ENCODE data around the gene PHF2.

Gene PHF2

DNA sequence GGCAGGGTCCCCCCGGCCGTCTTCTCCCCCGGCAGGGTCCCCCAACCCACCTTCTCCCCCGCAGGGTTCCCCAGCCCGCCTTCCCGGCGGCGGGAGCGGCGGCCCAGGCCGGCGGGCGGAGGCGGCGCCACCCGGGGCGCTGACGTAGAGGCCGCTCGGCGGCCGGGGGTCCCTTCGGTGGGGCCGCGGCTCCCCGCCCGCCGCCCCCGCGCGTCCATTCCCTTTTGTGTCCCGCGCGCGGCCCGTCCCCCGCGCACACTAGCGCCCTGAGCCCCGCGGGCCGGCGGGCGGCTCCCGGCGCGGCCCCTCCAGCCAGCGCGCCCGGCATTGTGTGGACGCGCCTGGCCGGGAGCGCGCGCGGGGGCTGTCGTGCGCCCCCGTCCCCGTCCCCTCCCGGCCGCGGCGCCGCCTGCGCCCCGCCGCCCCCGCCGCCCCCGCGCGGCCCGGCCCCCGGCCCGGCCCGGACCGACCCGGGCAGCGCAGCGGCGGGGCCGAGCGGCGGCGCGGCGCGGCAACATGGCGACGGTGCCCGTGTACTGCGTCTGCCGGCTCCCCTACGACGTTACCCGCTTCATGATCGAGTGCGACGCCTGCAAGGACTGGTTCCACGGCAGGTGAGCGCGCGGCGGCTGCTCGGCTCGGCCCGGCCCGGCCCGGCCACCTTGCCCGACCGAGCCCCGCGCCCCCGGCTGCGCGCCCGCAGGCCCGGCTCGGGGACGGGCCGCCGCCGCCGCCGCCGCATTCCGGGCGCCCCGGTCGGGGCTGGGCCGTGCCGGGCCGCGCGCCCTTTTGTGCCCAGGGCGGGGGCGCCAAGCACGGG is at the start of gene PHF2:
Gene PHF2, plus strand, starts transcription at position 327 of the 820 bp plus-strand sequence. Its CDS starts 190 bp downstream, at position 517.
- DNase-seq (ENCODE audit: low read depth in 3 of 3) = peak in 1 of 3 experiments; percentile 26

DNA sequence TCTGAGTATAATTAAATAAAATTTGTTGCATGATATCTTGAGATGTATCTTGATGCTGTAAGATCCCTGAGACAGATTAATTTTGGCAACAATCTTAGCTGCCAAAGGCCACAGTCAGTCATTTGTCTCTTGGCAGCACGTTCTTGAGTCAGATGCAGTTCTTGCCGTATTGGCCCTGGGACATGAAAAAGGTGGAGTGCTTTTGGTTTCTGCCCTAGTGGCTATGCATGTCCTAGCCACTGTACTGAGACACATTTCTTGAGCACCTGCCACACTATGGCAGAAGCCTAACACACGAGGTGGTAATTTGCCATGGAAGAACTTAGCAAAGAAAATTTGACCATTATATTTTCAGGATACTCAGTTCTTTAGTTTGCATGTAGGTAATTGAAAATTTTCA is 45.0 kb upstream of the PHF2 start:
- DNase-seq (ENCODE audit: low read depth in 3 of 3) = no peak

DNA sequence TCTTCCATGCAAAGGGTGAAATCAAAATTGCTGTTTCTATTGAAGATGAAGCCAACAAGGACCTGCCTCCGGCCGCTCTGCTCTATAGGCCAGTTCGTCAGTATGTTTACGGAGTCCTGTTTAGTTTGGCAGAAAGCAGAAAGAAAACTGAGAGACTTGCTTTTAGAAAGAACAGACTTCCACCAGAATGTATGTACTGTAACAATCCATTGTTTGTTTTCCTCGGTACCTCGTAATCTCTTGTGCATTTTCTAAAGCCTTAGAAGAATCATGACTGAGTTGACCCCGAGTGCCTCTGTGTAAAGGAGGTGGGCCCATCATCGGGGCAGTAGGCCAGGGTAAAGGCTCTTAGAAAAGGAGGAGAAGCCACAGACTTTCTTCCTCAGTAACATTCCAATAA is 44.2 kb upstream of the PHF2 start:
- no peak for DNase-seq (ENCODE audit: low read depth in 3 of 3)

DNA sequence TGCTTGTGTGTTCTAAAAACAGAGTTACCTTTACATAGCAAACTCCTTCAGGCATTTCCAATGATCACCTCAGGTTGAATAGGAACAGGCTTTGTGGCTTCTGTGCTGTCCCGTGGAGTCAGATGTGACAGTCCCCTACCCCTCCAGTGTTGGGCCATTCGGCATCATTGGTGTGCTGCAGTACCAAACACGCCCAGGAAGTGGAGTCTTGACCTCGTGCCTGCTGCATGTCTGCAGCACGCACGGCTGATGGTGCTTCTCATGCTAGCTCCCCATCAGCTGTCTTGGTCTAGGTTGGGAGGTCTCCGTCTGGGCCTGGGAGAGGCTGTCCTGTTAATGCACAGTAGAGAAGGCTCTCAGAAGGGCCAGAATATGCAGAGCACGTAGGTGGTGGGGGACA is 42.5 kb upstream of the PHF2 start:
- no peak for DNase-seq (ENCODE audit: low read depth in 3 of 3)

DNA sequence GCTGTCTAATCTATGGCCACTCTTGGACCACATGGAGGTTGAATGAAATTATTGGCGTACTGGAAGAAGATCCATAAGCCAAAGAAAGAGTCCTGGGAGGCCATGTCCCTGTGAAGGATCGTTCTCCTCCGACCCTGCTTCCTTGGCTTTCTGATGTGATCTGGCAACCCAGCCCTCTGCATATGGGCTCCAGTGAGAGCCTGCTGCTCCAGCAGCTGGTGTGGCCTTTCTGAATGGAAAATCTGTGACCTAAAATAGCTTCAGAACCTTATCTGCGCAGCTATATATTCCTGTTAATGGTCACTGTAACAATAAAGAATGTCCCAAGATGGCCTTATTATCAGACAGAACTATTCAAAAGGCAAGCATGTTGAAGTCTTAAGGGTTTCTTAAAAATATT is 40.2 kb upstream of the PHF2 start:
- DNase-seq (ENCODE audit: low read depth in 3 of 3) = no peak

DNA sequence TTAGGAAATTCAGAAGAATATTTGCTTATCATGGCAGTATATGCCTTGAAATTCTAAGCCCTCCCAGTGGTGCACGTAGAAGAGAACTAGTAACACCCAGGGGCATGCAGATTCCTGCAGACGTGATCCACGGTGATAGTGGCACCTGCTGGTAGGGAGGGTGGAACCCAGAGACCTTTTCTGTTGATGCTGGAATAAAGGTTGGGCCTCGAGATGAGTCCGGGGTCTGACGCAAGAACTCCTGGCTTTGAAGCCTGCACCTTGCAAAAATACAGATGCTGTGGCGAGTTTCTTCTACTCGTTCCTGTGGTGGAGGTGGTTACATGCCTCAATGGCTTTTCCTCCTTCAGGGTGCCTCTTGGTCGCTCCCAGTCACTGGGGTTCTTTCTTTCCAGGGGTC is 39.5 kb upstream of the PHF2 start:
- no peak for DNase-seq (ENCODE audit: low read depth in 3 of 3)

DNA sequence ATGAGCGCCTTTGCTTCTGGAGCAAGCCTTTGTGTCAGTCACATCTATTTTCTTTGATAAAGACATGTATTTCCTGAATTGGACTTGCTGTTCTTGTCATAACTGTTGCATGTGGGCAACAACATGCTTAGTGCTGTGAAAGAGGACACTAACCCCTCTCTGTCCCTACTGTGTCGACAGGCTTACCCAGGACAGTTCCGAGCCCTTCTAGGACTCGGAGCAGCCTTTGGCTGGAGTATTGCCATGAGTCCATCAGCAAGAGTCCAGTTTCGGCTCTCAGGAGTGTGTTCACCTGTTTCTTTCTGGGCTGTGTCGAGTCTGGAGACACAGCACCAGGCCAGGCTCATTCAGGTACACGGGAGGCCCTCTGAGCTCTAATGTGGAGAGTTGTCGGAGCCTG is 36.1 kb upstream of the PHF2 start:
- no peak for DNase-seq (ENCODE audit: low read depth in 3 of 3)

DNA sequence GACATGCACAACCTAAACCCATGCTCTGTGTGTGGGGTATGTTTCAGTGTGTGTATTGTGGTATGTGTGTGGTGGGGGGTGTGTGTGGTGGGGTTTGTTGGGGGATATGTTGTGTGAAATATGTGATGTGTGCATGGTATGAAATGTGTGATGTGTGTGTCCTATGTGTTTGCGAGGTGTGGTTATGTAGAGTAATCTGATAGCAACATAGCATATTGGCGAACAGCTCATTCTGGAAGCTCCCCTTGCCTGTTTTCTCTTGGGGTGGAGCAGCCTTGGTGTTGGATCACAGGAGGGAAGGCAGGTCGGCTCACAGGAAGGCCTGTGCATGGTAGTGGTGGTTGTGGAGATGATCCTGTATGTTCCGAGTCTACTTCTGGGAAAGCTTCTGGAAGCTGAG is 35.4 kb upstream of the PHF2 start:
- DNase-seq (ENCODE audit: low read depth in 3 of 3) = no peak

DNA sequence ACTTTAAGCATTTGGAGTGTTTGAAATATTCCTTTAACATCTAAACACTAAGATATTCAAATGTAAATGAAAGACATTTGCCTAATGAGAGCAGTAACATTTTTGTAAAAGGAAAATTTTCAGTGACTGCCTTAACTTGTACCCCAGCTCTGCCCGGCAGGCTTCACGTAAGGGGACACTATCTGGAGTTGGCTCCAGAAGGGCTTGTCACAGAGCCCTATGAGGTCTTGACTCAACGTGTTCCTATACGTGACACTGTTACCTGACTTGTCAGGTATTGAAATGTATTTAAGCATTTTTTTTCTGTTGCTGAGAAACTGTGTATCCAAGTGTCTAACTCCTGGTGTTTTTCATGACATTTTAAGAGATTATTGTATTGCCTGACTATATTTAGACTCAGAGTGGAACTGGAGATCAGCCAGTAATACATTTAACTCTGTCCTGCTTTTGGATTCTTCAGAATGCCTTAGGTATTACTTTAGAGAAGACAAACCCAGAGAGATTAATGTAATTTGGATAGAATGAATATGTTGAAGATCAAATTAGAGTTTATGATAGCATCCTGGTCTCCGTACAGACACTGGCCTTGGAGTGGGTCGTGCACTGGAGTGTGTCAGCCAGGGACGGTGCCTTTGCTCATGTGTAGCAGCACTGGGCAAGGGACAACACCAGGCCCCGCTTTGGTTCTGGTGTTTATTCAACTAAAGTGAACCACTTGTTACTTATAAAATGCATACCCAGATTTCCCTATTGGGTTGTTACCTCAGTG is 34.6 kb upstream of the PHF2 start:
- no peak for DNase-seq (ENCODE audit: low read depth in 3 of 3)

DNA sequence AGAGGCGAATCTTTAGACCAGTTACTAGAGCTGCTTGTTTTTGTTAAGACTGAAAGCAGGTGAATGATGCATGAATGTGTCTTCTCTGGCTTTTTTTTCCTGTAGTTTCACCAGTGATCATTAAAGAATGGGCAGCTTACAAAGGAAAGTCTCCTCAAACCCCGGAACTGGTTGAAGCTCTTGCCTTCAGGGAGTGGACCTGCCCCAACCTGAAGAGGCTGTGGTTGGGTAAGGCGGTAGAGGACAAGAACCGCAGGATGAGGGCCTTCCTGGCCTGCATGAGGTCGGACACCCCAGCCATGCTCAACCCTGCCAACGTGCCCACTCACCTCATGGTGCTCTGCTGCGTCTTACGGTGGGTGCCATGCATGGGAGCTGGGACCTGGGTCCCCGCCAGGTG is 33.3 kb upstream of the PHF2 start:
- no peak for DNase-seq (ENCODE audit: low read depth in 3 of 3)

DNA sequence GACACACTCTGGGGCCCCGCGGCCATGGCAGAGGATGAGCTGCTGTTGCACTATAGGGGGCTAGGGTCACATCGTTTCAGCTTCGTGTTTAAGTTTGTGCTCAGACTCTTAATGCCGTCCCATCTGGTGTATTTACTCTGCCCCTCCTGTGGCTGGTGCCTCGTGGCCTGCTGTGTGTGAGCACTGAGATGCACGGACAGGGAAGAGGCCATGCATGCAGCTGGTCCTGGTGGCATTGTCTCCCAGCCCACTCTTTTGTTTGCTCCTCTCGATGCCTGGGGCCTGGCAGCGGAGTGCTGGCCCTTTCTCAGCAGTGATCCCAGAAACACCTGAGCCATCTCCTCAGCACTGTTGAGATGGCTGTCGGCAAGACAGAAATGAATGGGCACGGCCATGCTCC is 30.0 kb upstream of the PHF2 start:
- no peak for DNase-seq (ENCODE audit: low read depth in 3 of 3)

DNA sequence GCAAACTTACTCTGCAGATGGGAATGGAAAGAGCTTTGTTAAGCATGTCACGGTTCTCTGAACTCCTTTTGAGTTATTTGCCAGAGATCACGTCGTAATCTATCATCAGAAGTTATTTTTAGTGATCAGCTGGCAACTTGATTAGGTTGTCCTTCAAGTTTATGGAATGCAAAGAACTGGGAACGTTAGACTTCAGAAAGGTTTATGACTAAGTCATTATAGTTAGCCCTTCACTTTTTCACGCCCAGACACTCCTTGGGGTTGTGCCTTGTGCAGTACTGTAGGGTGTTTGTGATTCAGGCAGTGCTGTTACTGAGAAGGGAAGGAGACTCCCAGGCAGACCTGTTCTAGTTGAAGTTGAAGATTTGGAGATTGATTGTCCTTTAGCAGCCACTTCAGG is 26.8 kb upstream of the PHF2 start:
- DNase-seq (ENCODE audit: low read depth in 3 of 3) = no peak

DNA sequence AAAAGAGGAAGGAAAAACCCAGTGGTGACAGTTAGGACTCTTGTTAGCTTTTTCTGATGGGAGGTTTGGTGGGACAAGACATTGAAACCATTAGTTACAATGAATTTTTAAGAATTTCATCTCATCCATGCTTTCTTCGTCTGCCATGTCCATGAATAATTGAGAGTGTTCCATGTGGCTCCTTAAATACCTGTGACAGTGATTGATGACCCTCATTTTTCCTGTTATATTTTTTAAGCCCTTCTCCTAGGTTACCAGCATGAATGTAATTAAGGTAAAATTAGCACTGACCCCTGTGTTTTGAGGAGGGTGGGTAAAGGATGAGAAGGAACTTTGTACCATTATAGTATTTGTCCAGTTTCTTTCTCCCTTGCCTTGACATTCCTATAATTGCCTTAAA is 23.5 kb upstream of the PHF2 start:
- no peak for DNase-seq (ENCODE audit: low read depth in 3 of 3)

DNA sequence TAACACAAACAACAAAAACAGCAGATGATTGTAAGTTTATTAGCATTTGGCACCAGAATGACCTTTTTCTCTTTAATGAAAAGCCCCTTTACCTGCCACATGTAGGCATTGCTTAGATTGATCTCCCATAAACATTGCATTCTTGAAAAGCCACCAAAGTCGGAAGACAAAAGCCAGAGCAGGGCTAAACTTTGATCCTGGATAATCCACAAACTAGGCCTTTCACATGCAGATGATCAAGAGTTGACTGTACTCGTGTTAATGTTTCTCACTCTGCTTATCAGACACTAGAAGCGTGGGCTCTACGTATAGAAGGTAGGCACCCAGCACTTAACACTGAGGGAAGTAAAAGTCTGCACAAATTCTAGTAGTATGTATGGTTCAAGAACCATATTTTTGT is 21.0 kb upstream of the PHF2 start:
- no peak for DNase-seq (ENCODE audit: low read depth in 3 of 3)

DNA sequence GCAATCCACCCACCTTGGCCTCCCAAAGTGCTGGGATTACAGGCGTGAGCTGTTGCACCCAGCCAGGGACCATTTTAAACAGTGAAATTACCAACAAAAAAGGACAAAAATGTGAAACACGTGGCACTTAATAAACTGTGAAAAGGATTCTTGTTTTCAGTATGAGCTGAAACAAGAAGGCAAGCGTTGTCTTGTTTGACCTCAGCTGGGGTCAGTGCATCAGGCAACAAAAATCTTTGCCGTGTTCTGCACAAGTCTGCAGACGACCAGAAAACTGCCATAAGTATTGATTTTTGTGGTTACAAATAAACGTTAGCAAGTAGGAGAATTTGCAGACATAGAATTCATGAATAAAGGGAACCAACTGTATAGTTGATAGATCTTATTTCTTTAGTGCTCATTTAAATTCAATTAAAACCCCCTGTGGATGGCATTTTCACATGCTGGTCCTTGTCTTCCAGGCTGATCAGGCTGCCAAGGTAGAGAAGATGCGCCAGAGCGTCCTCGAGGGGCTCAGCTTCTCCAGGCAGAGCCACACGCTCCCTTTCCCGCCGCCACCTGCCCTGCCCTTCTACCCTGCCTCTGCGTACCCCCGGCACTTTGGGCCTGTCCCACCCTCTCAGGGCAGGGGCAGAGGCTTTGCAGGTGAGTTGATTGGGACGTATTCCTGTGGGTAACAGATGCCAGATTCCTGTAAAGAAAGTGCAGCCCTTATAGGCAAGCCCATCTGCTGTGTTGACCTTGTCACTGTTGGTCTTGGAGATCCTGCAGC is 18.8 kb upstream of the PHF2 start:
- DNase-seq (ENCODE audit: low read depth in 3 of 3) = no peak

DNA sequence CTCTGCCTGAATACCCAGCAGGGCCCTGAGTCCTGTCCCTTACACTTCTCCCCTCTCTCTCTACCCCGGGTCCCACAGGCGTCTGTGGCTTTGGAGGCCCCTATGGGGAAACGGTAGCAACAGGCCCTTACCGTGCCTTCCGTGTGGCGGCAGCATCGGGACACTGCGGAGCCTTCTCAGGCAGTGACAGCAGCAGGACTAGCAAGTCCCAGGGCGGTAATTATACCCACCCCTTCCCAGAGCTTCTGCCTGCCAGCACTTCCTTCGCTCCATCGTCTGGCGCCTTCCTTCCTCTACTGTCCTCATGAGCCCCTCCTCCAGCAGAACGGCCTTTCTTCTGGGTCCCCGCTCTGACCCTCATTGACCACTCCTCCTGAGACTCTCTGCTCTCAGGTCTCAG is 17.9 kb upstream of the PHF2 start:
- no peak for DNase-seq (ENCODE audit: low read depth in 3 of 3)

DNA sequence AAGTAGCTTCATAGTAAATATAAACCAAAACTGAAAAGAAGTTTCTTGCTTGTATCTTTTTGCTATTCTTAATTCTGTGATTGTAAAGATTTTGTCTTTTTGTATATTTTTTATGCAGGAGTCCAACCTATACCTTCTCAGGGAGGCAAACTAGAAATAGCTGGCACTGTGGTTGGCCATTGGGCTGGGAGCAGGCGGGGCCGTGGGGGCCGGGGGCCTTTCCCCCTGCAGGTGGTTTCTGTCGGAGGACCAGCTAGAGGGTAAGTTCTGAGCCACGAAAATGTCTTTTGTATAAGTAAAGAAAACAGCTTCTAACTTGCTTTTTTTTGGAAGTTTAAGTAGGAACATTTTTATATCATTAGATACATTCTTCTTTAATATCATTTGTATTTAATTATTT is 15.4 kb upstream of the PHF2 start:
- DNase-seq (ENCODE audit: low read depth in 3 of 3) = no peak

DNA sequence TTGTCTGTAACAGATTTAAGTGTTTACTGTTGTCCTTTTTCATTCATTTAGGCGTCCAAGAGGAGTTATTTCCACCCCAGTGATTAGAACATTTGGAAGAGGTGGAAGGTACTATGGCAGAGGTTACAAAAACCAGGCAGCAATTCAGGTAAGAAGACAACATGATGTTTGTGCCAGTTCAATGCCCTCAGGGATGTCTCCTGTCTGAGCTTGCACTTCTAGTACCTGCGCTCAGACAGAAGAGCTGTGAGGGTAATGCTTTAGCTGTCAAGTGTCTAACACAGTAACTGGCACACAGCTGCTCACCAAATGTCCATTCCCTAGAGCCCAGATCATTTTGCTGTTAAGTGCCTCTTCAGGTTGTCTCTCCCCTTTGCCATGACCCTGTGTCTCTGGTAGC is 14.2 kb upstream of the PHF2 start:
- DNase-seq (ENCODE audit: low read depth in 3 of 3) = no peak

DNA sequence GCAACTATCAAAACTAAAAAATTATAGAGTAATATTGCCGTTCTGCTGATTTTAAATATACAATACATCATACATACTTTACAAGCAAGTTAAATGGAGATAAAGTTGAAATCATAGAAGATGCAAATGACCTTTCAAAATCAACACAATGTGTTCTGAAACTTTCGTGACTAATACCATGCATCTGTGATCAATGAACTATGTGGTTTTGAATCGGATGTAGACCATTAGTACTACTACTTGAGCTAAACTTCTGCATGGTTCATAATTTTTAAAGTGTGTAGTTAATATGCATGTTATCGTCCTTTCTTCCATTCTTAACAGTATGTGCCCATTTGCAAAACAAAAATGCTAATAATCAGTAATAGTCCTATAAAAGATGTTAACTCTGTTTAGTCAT is 11.3 kb upstream of the PHF2 start:
- DNase-seq (ENCODE audit: low read depth in 3 of 3) = no peak

DNA sequence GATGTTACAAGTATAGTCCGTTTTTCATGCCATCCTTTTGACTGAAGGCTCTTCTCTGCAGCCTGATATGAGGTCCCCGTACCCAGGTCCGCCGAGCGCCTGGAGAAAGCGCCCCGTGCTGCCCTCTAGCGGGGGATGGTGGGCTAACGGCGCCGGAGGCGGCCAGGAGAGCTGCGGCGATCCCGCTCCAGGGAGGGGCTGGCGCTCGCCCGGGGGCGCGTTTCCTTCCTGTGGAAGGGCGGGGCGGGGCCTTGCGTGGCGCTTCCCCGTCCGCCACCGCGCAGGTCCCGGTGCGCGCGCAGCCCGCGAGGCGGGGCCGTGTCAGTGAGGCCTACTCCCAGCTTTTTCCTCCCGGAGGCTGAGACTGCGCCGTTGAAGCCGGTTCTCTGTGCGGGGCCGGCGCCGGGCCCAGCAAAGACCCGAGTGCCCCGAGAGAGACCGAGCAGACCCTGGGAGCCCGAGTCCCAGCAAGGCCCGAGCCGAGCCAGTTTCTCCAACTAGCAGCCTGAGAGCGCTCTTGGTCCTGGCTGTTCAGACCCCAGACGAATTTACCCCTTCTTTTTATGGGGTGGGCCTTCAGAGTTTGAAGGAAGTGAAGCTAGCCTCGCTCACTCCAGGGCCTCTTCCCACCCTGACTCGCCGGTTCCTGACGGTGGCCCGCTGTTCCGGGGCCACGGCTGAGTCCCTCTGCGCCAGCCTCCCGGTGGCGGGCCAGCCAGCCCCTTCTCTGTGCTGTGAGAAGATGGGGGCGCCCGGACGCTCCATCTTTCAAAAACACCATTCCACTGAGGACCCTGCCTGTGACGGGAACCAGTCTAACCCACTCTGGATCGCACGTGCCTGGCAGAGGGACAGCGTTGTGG is 9.7 kb upstream of the PHF2 start:
- peak; percentile 99 for DNase-seq (ENCODE audit: low read depth in 3 of 3)

DNA sequence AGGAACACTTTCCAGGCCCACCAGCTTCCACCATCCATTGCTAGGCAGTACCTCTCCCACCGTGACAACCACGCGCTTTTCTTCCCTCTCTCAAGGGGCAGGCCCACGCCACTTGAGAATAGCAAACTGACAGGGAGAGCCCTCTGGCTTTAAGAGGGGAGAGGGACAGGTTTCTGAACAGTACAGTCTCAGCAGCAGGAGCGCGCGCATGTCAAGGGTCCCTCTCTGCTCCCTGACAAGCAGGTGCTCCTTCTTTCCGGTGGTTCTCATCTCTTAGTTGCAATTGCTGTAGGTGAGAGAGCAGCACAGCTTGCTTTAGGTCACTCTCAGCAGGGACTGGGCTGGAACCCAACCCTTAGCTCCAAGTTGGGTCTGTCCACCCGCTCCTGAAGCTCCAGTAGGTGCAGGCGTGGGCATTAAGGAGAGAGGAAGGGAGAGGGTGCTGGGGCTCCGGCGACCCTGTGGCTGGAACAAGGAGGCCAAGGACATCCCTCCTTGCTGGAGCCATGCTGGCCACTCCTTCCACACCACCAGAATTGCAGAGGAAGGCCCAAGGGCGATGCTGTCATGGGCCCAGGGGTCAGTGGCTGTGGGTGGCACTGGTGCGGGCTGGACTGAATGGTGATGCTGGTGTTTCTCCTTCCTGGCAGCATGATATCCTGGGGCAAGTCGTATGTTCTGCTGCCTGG is 9.0 kb upstream of the PHF2 start:
- DNase-seq (ENCODE audit: low read depth in 3 of 3) = no peak

Data from stimulated activated CD4-positive, alpha-beta T cell treated with anti-CD3 and anti-CD28 coated beads, TNF-alpha, amount 100 ng/mL, for 24 hours (primary cell).